ENCODE data around the gene APBA3. TPM values are rescaled to one million over a fixed set of nuclear protein-coding genes. Genes with fewer than 3 reads are reported as not detected.

APBA3 gene
- total and polyA plus RNA-seq, 2 donors (not counting 1 experiment from before 2014, with no cell fraction given), result 2.7 to 22.3 TPM

DNA sequence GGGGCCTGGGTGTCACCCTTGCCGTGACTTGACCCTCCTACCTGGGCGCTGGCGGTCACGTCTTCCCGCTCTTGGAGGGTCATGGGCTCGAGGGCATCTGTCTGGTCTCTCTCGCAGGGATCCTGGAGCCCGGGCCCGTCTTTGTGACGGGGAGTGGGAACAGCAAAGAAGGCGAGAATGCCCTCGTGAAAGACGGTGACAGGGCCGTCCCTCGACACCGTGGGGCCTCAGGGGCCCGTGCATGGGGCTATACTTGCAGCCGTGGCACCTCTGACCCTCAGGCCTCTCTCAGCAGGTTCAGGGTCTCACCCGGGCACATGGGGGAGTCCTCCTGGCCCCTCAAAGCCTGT lies 45.6 kb upstream of the APBA3 start:
- H3K27me3 ChIP-seq (ENCODE audit: control insufficient read depth, insufficient read depth, low read length), result no peaks in the 10 kb centered on the region
- no peak overlapping the region for H3K9ac ChIP-seq (ENCODE audit: insufficient read depth, low read length)
- no peak overlapping the region for H2AFZ ChIP-seq (ENCODE audit: low read length)
- H3K4me1 ChIP-seq (ENCODE audit: control insufficient read depth, extremely low read depth, insufficient read depth, low read length), result no peaks in the 10 kb centered on the region
- H3K4me3 ChIP-seq (replicated peaks in 1 of 4; ENCODE audit: control extremely low read depth in 1 of 4, insufficient read depth in 1 of 4, low read depth in 3 of 4, low read length in 4 of 4), result no peak overlapping the region
- peaks cover 3% of the 10 kb centered on the region for H3K9me3 ChIP-seq (ENCODE audit: control insufficient read depth, insufficient read depth, low read depth, low read length)
- H3K4me2 ChIP-seq (ENCODE audit: extremely low read depth, insufficient read depth, low read length), result no peak overlapping the region
- DNase-seq (ENCODE audit: low read depth in 2 of 2), result no peak
- H3K36me3 ChIP-seq (ENCODE audit: control insufficient read depth, insufficient read depth, low read length), result no peaks in the 10 kb centered on the region
- TF ChIP-seq EZH2 (IDR thresholded peaks at IDR 0.05; ENCODE audit: low read length, missing control alignments), result no peak
- TF ChIP-seq, protein P1, sequence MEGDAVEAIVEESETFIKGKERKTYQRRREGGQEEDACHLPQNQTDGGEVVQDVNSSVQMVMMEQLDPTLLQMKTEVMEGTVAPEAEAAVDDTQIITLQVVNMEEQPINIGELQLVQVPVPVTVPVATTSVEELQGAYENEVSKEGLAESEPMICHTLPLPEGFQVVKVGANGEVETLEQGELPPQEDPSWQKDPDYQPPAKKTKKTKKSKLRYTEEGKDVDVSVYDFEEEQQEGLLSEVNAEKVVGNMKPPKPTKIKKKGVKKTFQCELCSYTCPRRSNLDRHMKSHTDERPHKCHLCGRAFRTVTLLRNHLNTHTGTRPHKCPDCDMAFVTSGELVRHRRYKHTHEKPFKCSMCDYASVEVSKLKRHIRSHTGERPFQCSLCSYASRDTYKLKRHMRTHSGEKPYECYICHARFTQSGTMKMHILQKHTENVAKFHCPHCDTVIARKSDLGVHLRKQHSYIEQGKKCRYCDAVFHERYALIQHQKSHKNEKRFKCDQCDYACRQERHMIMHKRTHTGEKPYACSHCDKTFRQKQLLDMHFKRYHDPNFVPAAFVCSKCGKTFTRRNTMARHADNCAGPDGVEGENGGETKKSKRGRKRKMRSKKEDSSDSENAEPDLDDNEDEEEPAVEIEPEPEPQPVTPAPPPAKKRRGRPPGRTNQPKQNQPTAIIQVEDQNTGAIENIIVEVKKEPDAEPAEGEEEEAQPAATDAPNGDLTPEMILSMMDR (conservative IDR thresholded peaks at IDR 0.05 in 1 of 2, IDR thresholded peaks at IDR 0.05 in 1 of 2; ENCODE audit: low read depth in 1 of 2, low read length in 2 of 2), result no peak
- no peak overlapping the region for H3K27ac ChIP-seq (ENCODE audit: insufficient read depth, low read length)
- no peaks in the 10 kb centered on the region for H4K20me1 ChIP-seq (ENCODE audit: control insufficient read depth, extremely low read depth, insufficient read depth, low read length)
- H3K79me2 ChIP-seq (ENCODE audit: control insufficient read depth, insufficient read depth, low read length), result no peaks in the 10 kb centered on the region

DNA sequence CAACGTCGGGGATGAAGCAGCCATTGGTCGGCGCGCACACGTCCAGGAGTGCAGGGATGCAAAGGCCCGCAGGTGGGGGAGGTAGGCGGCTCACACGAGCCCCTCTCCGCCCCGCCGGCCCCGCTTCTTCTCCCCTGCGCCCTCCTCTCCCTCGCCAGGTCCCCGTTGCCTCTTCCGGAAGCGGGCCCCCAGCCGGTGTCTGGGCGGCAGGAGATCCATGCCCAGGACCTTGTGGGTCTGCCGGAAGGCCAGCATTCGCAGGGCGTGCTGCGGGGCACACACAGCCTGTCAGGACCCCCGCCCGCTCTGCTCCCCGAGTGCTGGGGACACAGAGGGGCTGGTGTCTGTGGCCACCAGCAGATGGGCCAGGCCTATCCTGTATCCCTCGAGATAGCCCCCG lies 44.4 kb upstream of the APBA3 start:
- H3K36me3 ChIP-seq (ENCODE audit: control insufficient read depth, insufficient read depth, low read length), result no peaks in the 10 kb centered on the region
- no peak overlapping the region for H3K27ac ChIP-seq (ENCODE audit: insufficient read depth, low read length)
- H3K4me1 ChIP-seq (ENCODE audit: control insufficient read depth, extremely low read depth, insufficient read depth, low read length), result no peaks in the 10 kb centered on the region
- no peak overlapping the region for H3K4me3 ChIP-seq (replicated peaks in 1 of 4; ENCODE audit: control extremely low read depth in 1 of 4, insufficient read depth in 1 of 4, low read depth in 3 of 4, low read length in 4 of 4)
- TF ChIP-seq EZH2 (IDR thresholded peaks at IDR 0.05; ENCODE audit: low read length, missing control alignments), result no peak
- TF ChIP-seq, protein P1 (conservative IDR thresholded peaks at IDR 0.05 in 1 of 2, IDR thresholded peaks at IDR 0.05 in 1 of 2; ENCODE audit: low read depth in 1 of 2, low read length in 2 of 2), result no peak
- H2AFZ ChIP-seq (ENCODE audit: low read length), result no peak overlapping the region
- no peak overlapping the region for H3K9ac ChIP-seq (ENCODE audit: insufficient read depth, low read length)
- H3K9me3 ChIP-seq (ENCODE audit: control insufficient read depth, insufficient read depth, low read depth, low read length), result peaks cover 3% of the 10 kb centered on the region
- H4K20me1 ChIP-seq (ENCODE audit: control insufficient read depth, extremely low read depth, insufficient read depth, low read length), result no peaks in the 10 kb centered on the region
- H3K79me2 ChIP-seq (ENCODE audit: control insufficient read depth, insufficient read depth, low read length), result no peaks in the 10 kb centered on the region
- H3K27me3 ChIP-seq (ENCODE audit: control insufficient read depth, insufficient read depth, low read length), result peaks cover 11% of the 10 kb centered on the region
- DNase-seq (ENCODE audit: low read depth in 2 of 2), result no peak
- no peak overlapping the region for H3K4me2 ChIP-seq (ENCODE audit: extremely low read depth, insufficient read depth, low read length)

DNA sequence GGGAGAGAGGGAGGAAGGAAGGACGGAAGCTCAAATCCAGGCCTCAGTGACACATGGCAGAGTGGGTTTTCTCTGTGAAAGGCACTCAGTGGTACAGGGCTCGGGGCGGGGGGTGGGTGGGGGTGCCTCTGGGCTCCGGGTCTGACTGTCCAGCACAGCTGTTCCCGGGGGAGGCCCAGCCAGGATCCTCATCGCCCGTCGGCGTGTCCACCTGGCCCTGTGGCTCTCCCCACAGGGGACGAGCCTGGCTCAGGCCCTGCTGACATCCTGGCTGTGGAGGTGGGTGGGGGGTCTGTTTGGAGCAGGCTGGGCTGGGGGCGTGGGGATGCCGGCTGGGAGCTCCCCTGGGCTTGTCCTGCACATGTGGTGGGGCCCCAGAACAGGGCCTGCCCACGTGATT lies 42.9 kb upstream of the APBA3 start:
- no peak for TF ChIP-seq EZH2 (IDR thresholded peaks at IDR 0.05; ENCODE audit: low read length, missing control alignments)
- TF ChIP-seq, protein P1 (conservative IDR thresholded peaks at IDR 0.05 in 1 of 2, IDR thresholded peaks at IDR 0.05 in 1 of 2; ENCODE audit: low read depth in 1 of 2, low read length in 2 of 2), result no peak
- Histone ChIP-seq H3K36me3 (ENCODE audit: control insufficient read depth, insufficient read depth, low read length) (no peaks in the 10 kb centered on the region), H4K20me1 (ENCODE audit: control insufficient read depth, extremely low read depth, insufficient read depth, low read length) (no peaks in the 10 kb centered on the region), H3K9ac (ENCODE audit: insufficient read depth, low read length) (no peak overlapping the region), H3K4me3 (replicated peaks in 1 of 4; ENCODE audit: control extremely low read depth in 1 of 4, insufficient read depth in 1 of 4, low read depth in 3 of 4, low read length in 4 of 4) (no peak overlapping the region), H3K4me2 (ENCODE audit: extremely low read depth, insufficient read depth, low read length) (no peak overlapping the region), H3K27me3 (ENCODE audit: control insufficient read depth, insufficient read depth, low read length) (peaks cover 11% of the 10 kb centered on the region), H3K79me2 (ENCODE audit: control insufficient read depth, insufficient read depth, low read length) (no peaks in the 10 kb centered on the region), H2AFZ (ENCODE audit: low read length) (no peak overlapping the region), H3K4me1 (ENCODE audit: control insufficient read depth, extremely low read depth, insufficient read depth, low read length) (no peaks in the 10 kb centered on the region), H3K9me3 (ENCODE audit: control insufficient read depth, insufficient read depth, low read depth, low read length) (peaks cover 3% of the 10 kb centered on the region), H3K27ac (ENCODE audit: insufficient read depth, low read length) (no peak overlapping the region)
- no peak for DNase-seq (ENCODE audit: low read depth in 2 of 2)
